Lower lobe of right lung (tissue), 2 donors: ENCODE measurements around the gene BATF. TPM values are rescaled to one million over a fixed set of nuclear protein-coding genes. Genes with fewer than 3 reads are reported as not detected.

ENCODE experiments used
- ATAC-seq, 2 donors: fragments of 200-7000 bp; cut with Tn5 transposase; one replicate each; pipeline ENCODE4 v1.9.1; 2020 to 2022; ENCODE audit warnings: mild to moderate bottlenecking in 2 of 2, moderate library complexity in 2 of 2
- DNase-seq: peaks from one replicate; pipeline ENCODE4 v3.0.0-alpha.2; 2020
- H3K27ac ChIP-seq: fragments of 200-600 bp; one replicate; pipeline ENCODE4 v1.8.0; 2022
- H3K27me3 ChIP-seq: fragments of 200-600 bp; one replicate; pipeline ENCODE4 v1.8.0; 2022; ENCODE audit warnings: low read depth
- H3K36me3 ChIP-seq: fragments of 200-600 bp; one replicate; pipeline ENCODE4 v1.8.0; 2022; ENCODE audit warnings: mild to moderate bottlenecking
- H3K4me1 ChIP-seq: fragments of 200-600 bp; one replicate; pipeline ENCODE4 v1.8.0; 2022
- H3K4me3 ChIP-seq: fragments of 200-600 bp; one replicate; pipeline ENCODE4 v1.8.0; 2022; ENCODE audit warnings: mild to moderate bottlenecking
- H3K9me3 ChIP-seq: fragments of 200-600 bp; one replicate; pipeline ENCODE4 v1.8.0; 2022
- CTCF ChIP-seq: fragments of 200-600 bp; IDR thresholded peaks from one replicate; pipeline ENCODE4 v1.8.0; 2022; ENCODE audit warnings: antibody characterized with exemption, mild to moderate bottlenecking
- intact Hi-C: fragments of 100-400 bp; cut with DNase I; formaldehyde crosslinking; loops from one replicate; pipeline ENCODE4 v1.11.0; 2022
- total RNA-seq: library from RNA; stranded (reverse); fragmentation: NEBNext Ultra II Directional; extraction: Animal tissue kit (Norgen Biotek cat#: 25700); gene quantifications from one replicate; pipeline ENCODE4 v1.2.1, GENCODE V29; 2021
- donor health status: DM: no; HTN: yes; CAD: no; lungs with severe emphysema.

The BATF gene
- total RNA-seq, 1 donor from 2014 or later: 6.7 TPM

GRCh38 chr14:75482366-75482765 lies 39.9 kb upstream of the BATF start:
- Histone ChIP-seq H3K4me1 (no peaks in the 10 kb centered on the region), H3K9me3 (no peaks in the 10 kb centered on the region), H3K27ac (no peak overlapping the region), H3K27me3 (no peaks in the 10 kb centered on the region), H3K4me3 (no peak overlapping the region), H3K36me3 (no peaks in the 10 kb centered on the region)
- TF ChIP-seq CTCF: no peak
- intact Hi-C loops: loop anchor here (10.0 kb wide), 1 partner anchor 348 kb away; no protein-coding TSS in a partner anchor
- no peak for ATAC-seq
- DNase-seq: no peak

- TF ChIP-seq CTCF: no peak
- no peaks in the 10 kb centered on the region for H3K9me3 ChIP-seq
- no peaks in the 10 kb centered on the region for H3K27me3 ChIP-seq
- ATAC-seq (no peak), DNase-seq (no peak)
- no peaks in the 10 kb centered on the region for H3K36me3 ChIP-seq
- H3K4me1 ChIP-seq: no peaks in the 10 kb centered on the region
- H3K4me3 ChIP-seq: no peak overlapping the region
- intact Hi-C loops: loop anchor here (10.0 kb wide), 1 partner anchor 350 kb away; no protein-coding TSS in a partner anchor
- H3K27ac ChIP-seq: no peak overlapping the region
Observed at GRCh38 chr14:75484711-75485429, 37.4 kb upstream of the BATF start.

GRCh38 chr14:75486318-75486717 lies 36.0 kb upstream of the BATF start:
- H3K36me3 ChIP-seq: no peaks in the 10 kb centered on the region
- no peak overlapping the region for H3K27ac ChIP-seq
- TF ChIP-seq CTCF: no peak
- no peak for DNase-seq
- H3K4me1 ChIP-seq: no peaks in the 10 kb centered on the region
- no peaks in the 10 kb centered on the region for H3K9me3 ChIP-seq
- intact Hi-C loops: loop anchor here (10.0 kb wide), 1 partner anchor 352 kb away; no protein-coding TSS in a partner anchor
- ATAC-seq: no peak
- H3K27me3 ChIP-seq: no peaks in the 10 kb centered on the region
- H3K4me3 ChIP-seq: no peak overlapping the region

GRCh38 chr14:75487155-75487671 lies 35.1 kb upstream of the BATF start:
- no peaks in the 10 kb centered on the region for H3K27me3 ChIP-seq
- intact Hi-C loops: loop anchor here (10.0 kb wide), 1 partner anchor 352 kb away; no protein-coding TSS in a partner anchor
- no peak for TF ChIP-seq CTCF
- H3K9me3 ChIP-seq: no peaks in the 10 kb centered on the region
- no peak for DNase-seq
- no peak overlapping the region for H3K4me3 ChIP-seq
- no peak overlapping the region for H3K27ac ChIP-seq
- H3K4me1 ChIP-seq: no peaks in the 10 kb centered on the region
- H3K36me3 ChIP-seq: no peaks in the 10 kb centered on the region
- no peak for ATAC-seq

GRCh38 chr14:75489480-75489837 lies 32.8 kb upstream of the BATF start:
- H3K27me3 ChIP-seq: no peaks in the 10 kb centered on the region
- H3K4me1 ChIP-seq: no peaks in the 10 kb centered on the region
- no peak for TF ChIP-seq CTCF
- DNase-seq (no peak), ATAC-seq (no peak)
- intact Hi-C loops: loop anchor here (10.0 kb wide), 1 partner anchor 355 kb away; no protein-coding TSS in a partner anchor
- H3K27ac ChIP-seq: no peak overlapping the region
- no peaks in the 10 kb centered on the region for H3K9me3 ChIP-seq
- H3K4me3 ChIP-seq: no peak overlapping the region
- H3K36me3 ChIP-seq: no peaks in the 10 kb centered on the region
